ENCODE measurements around the gene ANKK1. TPM values are rescaled to one million over a fixed set of nuclear protein-coding genes. Genes with fewer than 3 reads are reported as not detected.

ANKK1 gene, protein sequence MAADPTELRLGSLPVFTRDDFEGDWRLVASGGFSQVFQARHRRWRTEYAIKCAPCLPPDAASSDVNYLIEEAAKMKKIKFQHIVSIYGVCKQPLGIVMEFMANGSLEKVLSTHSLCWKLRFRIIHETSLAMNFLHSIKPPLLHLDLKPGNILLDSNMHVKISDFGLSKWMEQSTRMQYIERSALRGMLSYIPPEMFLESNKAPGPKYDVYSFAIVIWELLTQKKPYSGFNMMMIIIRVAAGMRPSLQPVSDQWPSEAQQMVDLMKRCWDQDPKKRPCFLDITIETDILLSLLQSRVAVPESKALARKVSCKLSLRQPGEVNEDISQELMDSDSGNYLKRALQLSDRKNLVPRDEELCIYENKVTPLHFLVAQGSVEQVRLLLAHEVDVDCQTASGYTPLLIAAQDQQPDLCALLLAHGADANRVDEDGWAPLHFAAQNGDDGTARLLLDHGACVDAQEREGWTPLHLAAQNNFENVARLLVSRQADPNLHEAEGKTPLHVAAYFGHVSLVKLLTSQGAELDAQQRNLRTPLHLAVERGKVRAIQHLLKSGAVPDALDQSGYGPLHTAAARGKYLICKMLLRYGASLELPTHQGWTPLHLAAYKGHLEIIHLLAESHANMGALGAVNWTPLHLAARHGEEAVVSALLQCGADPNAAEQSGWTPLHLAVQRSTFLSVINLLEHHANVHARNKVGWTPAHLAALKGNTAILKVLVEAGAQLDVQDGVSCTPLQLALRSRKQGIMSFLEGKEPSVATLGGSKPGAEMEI
- total RNA-seq, result under 1 TPM in 1 of 2 experiments, not detected in 1; 0.07 TPM

DNA sequence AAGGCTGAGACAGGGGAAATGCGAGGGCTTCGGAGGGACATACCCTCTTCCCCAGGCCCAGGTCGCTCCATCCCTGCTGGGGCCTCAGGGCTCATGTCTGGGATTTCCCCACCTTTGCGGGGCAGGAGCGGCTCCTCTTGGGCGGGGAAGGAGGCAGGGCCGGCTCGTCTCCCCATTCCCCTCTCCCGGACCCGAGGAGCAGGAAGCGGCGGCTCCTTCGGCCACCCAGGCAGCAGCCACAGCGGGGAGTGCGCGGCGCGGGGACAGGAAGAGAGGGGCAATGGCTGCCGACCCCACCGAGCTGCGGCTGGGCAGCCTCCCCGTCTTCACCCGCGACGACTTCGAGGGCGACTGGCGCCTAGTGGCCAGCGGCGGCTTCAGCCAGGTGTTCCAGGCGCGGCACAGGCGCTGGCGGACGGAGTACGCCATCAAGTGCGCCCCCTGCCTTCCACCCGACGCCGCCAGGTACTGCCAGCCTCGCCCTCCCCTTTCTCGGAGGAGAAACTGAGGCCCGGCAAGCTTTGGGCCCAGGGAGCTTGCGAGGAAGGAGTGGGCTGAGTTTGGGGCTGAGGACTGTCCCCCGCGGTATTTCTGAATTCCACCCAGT, at the start of gene ANKK1:
ANKK1 (plus strand) TSS at position 175 of the 607 bp plus-strand sequence; CDS start at position 281, 106 bp downstream.
- intact Hi-C loops (cut with micrococcal nuclease), result no loop called here
- no peaks in the 10 kb centered on the region for H3K9me3 Mint-ChIP-seq

DNA sequence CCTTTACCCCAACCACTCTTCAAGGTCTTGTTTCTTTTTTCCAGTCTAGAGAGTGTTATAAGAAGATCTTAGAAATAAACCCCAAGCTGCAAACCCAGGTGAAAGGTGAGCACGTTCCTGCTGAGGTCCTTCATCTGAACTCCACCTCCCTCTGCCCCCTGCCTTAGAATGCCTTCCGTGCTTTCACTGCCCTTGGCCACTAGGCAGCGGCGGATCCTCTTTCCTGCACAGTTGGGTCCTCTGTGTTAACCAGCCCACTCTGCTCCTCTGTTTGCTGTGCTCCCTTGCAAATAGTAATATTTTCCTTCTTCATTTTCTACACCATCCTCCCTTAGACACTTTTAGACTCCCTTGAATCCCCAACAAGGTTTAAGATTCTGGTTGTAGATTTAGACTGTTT, 48.8 kb upstream of the ANKK1 start:
- Mint-ChIP-seq H3K27ac (no peak overlapping the region), H3K36me3 (ENCODE audit: low read depth) (peaks cover 32% of the 10 kb centered on the region)
- intact Hi-C loops (cut with micrococcal nuclease), result no loop called here

More for the DNA sequence above, at the start of gene ANKK1:
- CTCF ChIA-PET, result no interaction called here
- DNase-seq, result no peak
- Mint-ChIP-seq H3K27ac (no peak within 1 kb of the TSS), H3K4me3 (no peak within 1 kb of the TSS), H3K27me3 (ENCODE audit: low read depth) (peaks cover 6% of the 10 kb centered on the region), H3K4me1 (ENCODE audit: low read depth) (no peaks in the 10 kb centered on the region), H3K36me3 (ENCODE audit: low read depth) (no peaks in the 10 kb centered on the region)

DNA sequence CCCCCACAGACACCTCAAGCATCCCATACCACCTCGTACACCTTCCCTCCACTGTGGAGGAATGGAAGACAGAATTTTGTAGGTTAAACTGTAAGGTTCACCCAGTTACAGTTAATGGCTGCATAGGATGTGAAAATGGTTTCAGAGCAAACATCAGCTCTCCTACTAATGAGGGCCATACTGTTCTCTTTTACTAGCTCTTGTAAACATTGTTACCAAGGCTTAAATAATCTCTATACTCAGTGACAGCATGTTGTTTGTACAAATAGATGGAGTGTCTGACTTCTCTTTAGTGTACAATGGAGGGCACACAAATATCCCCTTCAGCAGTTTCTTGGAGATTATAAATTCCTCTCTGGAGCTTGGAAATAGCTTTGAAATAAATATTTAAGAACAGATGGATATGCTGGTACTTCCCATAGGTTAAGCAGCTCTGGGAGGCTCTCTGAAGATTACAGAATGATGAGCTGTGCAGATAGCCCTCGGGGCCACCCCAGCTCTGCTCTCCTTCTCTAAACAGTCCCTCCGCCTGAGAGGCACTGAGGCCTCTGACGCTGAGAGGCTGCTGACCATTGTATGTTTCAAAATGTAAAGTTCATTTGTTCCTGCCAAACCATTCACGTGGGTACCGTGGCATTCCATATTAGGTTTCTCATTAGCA, 47.5 kb upstream of the ANKK1 start:
- Mint-ChIP-seq H3K36me3 (ENCODE audit: low read depth) (peaks cover 38% of the 10 kb centered on the region), H3K9me3 (no peaks in the 10 kb centered on the region), H3K27me3 (ENCODE audit: low read depth) (no peaks in the 10 kb centered on the region), H3K4me3 (no peak overlapping the region), H3K4me1 (ENCODE audit: low read depth) (no peaks in the 10 kb centered on the region), H3K27ac (no peak overlapping the region)
- intact Hi-C loops (cut with micrococcal nuclease), result no loop called here
- no peak for DNase-seq
- CTCF ChIA-PET, result interaction anchor here (0.6 kb wide), 1 partner anchor 1993 kb away, joined by 3 read pairs; no protein-coding TSS in a partner anchor

More for the DNA sequence above, 48.8 kb upstream of the ANKK1 start:
- Mint-ChIP-seq H3K4me3 (no peak overlapping the region), H3K4me1 (ENCODE audit: low read depth) (no peaks in the 10 kb centered on the region), H3K27me3 (ENCODE audit: low read depth) (no peaks in the 10 kb centered on the region), H3K9me3 (no peaks in the 10 kb centered on the region)
- CTCF ChIA-PET, result no interaction called here
- no peak for DNase-seq

DNA sequence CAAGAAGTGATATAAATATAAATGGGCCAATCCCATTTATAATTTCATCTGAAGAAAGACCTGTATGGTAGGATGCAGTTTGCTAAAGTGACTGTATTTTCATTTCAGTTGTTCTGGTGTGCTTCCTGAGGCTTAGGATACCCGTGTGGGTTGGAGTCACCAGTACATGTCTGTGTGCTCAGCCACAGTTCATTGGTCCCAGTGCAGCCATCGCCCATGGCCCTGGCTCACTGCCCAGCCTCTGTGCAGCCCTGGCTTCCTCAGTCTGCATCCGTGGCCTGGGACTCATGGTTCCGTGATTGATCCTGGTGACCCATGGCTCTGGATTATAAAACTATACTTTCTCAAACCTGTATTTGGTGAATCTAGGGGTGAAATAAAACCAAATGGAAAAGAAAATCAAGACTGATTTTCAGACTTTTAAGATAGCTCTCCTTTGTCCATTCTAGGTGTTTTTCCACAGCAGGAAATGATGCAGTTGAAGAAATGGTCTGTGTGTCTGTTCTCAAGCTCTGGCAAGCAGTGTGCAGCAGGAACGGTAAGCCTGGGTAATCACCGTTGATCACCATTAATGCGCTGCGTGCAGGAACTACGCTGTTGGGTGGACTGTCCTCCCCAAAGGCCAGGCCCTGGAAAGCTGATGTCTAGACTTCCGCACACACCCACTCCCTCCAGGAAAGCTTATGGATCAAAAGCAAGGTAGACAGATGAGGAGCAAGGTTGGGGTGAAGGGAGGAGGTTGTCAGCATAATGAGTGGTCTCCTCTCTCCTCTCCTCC, 46.0 kb upstream of the ANKK1 start:
- Mint-ChIP-seq H3K36me3 (ENCODE audit: low read depth) (peaks cover 31% of the 10 kb centered on the region), H3K9me3 (no peaks in the 10 kb centered on the region), H3K27ac (no peak overlapping the region), H3K4me3 (no peak overlapping the region), H3K27me3 (ENCODE audit: low read depth) (no peaks in the 10 kb centered on the region), H3K4me1 (ENCODE audit: low read depth) (no peaks in the 10 kb centered on the region)
- intact Hi-C loops (cut with micrococcal nuclease), result no loop called here
- DNase-seq, result no peak
- CTCF ChIA-PET, result no interaction called here

DNA sequence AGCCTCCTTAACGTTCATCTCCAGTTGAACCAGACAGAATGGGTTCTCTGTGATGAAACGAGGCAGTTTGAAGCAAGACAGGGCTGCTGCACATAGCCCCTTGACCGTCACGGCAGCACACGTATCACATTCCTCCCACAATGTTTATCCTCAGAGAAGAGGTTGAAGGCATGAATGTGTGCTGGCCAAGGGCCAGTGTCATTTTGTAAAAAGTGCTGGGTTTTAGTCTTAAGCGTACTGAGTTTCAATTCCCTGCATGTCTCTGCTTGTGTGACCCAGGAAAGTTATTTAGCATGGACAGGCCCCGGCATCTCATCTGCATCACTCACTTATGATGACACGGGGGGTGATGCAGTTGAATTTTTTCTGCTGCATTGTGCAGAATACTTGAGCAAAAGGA, 41.6 kb upstream of the ANKK1 start:
- Mint-ChIP-seq H3K9me3 (no peaks in the 10 kb centered on the region), H3K27ac (no peak overlapping the region), H3K27me3 (ENCODE audit: low read depth) (no peaks in the 10 kb centered on the region), H3K4me1 (ENCODE audit: low read depth) (no peaks in the 10 kb centered on the region), H3K36me3 (ENCODE audit: low read depth) (peaks cover 28% of the 10 kb centered on the region), H3K4me3 (no peak overlapping the region)
- no peak for DNase-seq
- intact Hi-C loops (cut with micrococcal nuclease), result no loop called here
- CTCF ChIA-PET, result interaction anchor here (0.6 to 1.1 kb wide), 2 partner anchors 20 to 36 kb away, joined by 3 to 4 read pairs; no protein-coding TSS in a partner anchor

DNA sequence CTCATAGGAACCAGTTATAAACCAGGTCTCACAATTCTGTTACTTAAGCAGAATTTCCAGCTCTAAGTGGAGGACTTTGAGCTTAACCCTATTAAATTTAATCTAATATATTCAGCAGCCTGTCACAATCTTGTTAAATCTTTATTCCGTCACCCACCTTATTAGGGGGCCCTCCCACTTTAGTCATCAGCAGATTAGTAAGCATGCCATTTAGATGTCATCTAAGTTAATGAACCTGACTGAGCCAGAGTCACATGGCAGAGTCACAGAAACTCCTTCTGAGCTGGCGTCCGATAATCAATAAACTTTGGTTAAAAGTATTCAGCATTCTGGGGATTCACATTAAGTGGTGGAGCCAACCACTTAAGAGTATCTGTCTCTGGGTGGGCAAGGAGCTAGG, 38.1 kb upstream of the ANKK1 start:
- Mint-ChIP-seq H3K4me3 (no peak overlapping the region), H3K9me3 (peaks cover 4% of the 10 kb centered on the region), H3K36me3 (ENCODE audit: low read depth) (peaks cover 44% of the 10 kb centered on the region), H3K27me3 (ENCODE audit: low read depth) (no peaks in the 10 kb centered on the region), H3K27ac (no peak overlapping the region), H3K4me1 (ENCODE audit: low read depth) (no peaks in the 10 kb centered on the region)
- intact Hi-C loops (cut with micrococcal nuclease), result no loop called here
- CTCF ChIA-PET, result no interaction called here
- DNase-seq, result no peak

DNA sequence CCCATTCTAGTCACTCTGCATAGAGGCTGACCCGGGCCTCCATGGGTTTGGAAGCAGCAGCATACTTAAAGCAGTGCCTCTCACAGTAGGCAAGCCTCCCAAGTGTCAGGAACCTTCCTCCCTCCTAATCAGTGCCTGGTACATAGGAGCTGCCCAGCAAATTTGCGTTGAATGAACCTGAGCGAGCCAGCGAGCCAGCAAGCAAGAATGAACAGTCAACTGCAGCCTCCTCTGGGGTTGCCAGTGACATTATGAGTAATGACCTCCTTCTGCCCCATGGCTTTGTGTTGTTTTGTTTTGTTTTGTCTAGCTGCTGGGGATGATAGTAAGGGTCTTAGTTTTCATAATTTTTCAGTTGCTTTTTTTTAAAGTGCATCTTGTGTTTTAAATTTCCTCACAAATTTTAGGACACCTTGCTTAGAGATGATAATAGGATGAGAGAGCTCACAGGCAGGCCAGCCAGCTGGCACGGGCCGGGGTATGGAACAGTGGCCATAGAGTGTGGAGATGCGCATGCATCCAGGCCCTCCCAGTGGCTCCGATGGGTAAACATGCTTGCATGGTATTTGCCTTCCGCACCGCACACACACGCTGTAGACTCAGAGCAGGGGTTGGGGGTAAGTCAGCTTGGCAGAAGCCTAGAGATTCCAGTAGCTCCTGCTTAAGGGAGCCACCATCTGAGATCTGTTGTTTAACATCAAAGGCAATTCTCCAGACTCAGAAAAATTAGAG, 37.1 kb upstream of the ANKK1 start:
- H3K4me3 Mint-ChIP-seq, result no peak overlapping the region
- H3K9me3 Mint-ChIP-seq, result peaks cover 11% of the 10 kb centered on the region
- intact Hi-C loops (cut with micrococcal nuclease), result no loop called here
- H3K36me3 Mint-ChIP-seq (ENCODE audit: low read depth), result peaks cover 52% of the 10 kb centered on the region
- H3K4me1 Mint-ChIP-seq (ENCODE audit: low read depth), result no peaks in the 10 kb centered on the region
- H3K27ac Mint-ChIP-seq, result no peak overlapping the region
- CTCF ChIA-PET, result interaction anchor here (1.6 kb wide), 1 partner anchor 16 kb away, joined by 3 read pairs; no protein-coding TSS in a partner anchor
- DNase-seq, result no peak
- H3K27me3 Mint-ChIP-seq (ENCODE audit: low read depth), result no peaks in the 10 kb centered on the region

DNA sequence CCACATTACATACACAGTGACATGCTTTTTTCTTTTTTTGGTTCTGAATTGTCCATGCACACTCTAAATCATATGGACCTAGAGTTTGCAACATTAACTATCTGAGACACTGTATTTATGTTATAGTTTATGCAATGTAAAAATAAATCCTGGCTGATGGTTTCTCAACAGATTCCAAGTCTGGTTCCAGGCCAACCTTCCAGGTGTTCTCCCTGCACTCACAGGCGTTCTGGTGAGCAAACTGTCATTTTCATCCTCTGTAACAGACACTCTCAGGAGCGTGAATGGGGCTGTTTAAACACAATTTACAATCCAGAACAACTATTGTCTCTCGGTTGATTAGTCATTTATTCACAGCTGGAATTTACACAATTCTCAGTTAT, 36.5 kb upstream of the ANKK1 start:
- Mint-ChIP-seq H3K9me3 (peaks cover 14% of the 10 kb centered on the region), H3K27ac (no peak overlapping the region), H3K4me1 (ENCODE audit: low read depth) (no peaks in the 10 kb centered on the region), H3K36me3 (ENCODE audit: low read depth) (peaks cover 58% of the 10 kb centered on the region), H3K4me3 (no peak overlapping the region), H3K27me3 (ENCODE audit: low read depth) (no peaks in the 10 kb centered on the region)
- no peak for DNase-seq
- intact Hi-C loops (cut with micrococcal nuclease), result no loop called here
- CTCF ChIA-PET, result interaction anchor here (1.1 to 1.6 kb wide), 2 partner anchors 10 to 17 kb away, joined by 3 read pairs; no protein-coding TSS in a partner anchor

DNA sequence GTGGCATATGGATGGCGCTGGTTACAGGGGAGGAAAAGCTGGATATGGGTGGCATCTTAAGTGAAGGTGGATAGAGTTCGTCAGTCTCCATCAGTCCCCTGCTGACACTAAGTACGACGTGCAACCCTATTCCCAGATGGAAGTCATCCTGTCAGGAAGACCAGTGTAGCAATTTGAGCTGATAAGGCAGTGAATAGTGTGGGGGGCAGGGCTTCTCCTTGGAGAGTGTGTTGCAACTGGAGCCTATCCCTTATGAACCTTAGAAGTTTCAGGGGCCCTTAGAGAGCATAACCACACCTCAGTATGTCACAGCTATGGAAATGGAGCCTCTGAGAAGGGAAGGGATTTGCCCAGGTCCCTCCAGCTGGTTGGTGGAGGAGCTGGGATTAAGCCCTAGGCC, 36.1 kb upstream of the ANKK1 start:
- H3K4me3 Mint-ChIP-seq, result no peak overlapping the region
- H3K4me1 Mint-ChIP-seq (ENCODE audit: low read depth), result no peaks in the 10 kb centered on the region
- CTCF ChIA-PET, result interaction anchor here (1.1 to 1.6 kb wide), 3 partner anchors 8 to 17 kb away, joined by 3 read pairs; no protein-coding TSS in a partner anchor
- no peak for DNase-seq
- no peaks in the 10 kb centered on the region for H3K27me3 Mint-ChIP-seq (ENCODE audit: low read depth)
- H3K36me3 Mint-ChIP-seq (ENCODE audit: low read depth), result peaks cover 62% of the 10 kb centered on the region
- intact Hi-C loops (cut with micrococcal nuclease), result no loop called here
- no peak overlapping the region for H3K27ac Mint-ChIP-seq
- H3K9me3 Mint-ChIP-seq, result peaks cover 18% of the 10 kb centered on the region

DNA sequence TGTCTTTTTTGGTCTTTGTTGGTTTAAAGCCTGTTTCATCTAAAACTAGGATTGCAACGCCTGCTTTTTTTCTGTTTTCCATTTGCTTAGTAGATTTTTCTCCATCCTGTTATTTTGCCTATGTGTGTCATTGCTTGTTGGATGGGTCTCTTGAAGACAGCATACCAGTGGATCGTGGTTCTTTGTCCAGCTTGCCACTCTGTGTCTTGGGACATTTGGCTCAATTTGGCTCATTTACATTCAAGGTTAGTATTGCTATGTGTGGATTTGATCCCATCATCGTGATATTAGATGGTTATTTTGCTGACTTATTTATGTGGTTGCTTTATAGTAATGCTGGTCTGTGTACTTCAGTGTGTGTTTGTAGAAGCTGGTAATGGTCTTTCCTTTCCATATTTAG, 31.4 kb upstream of the ANKK1 start:
- no peaks in the 10 kb centered on the region for H3K27me3 Mint-ChIP-seq (ENCODE audit: low read depth)
- H3K36me3 Mint-ChIP-seq (ENCODE audit: low read depth), result peaks cover 76% of the 10 kb centered on the region
- no peak overlapping the region for H3K27ac Mint-ChIP-seq
- no peak for DNase-seq
- H3K4me3 Mint-ChIP-seq, result no peak overlapping the region
- intact Hi-C loops (cut with micrococcal nuclease), result no loop called here
- CTCF ChIA-PET, result no interaction called here
- peaks cover 20% of the 10 kb centered on the region for H3K9me3 Mint-ChIP-seq
- no peaks in the 10 kb centered on the region for H3K4me1 Mint-ChIP-seq (ENCODE audit: low read depth)

DNA sequence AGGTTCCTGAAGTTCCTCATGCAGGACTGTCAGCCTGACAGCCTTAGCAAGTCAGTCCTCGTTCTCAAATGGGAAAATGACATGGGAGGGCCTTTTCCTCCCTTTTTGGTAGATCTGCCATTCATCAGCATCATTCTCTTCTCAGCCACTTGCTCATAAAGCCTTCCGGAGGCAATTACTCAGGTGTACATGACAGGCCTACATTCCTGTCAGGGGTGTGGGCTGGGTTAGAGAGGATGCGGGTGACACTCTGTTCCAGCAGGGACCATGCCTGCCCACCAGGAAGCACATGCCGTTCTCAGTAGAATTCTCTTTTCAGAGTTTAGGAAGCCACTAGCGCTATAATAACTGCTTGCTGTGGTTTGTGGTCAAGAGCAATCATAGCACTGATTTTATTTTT, 24.2 kb upstream of the ANKK1 start:
- Mint-ChIP-seq H3K27me3 (ENCODE audit: low read depth) (no peaks in the 10 kb centered on the region), H3K4me1 (ENCODE audit: low read depth) (peaks cover 25% of the 10 kb centered on the region), H3K36me3 (ENCODE audit: low read depth) (peaks cover 16% of the 10 kb centered on the region), H3K4me3 (no peak overlapping the region), H3K9me3 (no peaks in the 10 kb centered on the region), H3K27ac (no peak overlapping the region)
- CTCF ChIA-PET, result no interaction called here
- DNase-seq, result no peak
- intact Hi-C loops (cut with micrococcal nuclease), result no loop called here
